ENCODE data around the gene CHD6.

GRCh38 chr20:41547221-41547620 lies 71.0 kb downstream of the CHD6 start:
- TF ChIP-seq, protein P1, sequence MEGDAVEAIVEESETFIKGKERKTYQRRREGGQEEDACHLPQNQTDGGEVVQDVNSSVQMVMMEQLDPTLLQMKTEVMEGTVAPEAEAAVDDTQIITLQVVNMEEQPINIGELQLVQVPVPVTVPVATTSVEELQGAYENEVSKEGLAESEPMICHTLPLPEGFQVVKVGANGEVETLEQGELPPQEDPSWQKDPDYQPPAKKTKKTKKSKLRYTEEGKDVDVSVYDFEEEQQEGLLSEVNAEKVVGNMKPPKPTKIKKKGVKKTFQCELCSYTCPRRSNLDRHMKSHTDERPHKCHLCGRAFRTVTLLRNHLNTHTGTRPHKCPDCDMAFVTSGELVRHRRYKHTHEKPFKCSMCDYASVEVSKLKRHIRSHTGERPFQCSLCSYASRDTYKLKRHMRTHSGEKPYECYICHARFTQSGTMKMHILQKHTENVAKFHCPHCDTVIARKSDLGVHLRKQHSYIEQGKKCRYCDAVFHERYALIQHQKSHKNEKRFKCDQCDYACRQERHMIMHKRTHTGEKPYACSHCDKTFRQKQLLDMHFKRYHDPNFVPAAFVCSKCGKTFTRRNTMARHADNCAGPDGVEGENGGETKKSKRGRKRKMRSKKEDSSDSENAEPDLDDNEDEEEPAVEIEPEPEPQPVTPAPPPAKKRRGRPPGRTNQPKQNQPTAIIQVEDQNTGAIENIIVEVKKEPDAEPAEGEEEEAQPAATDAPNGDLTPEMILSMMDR (IDR thresholded peaks at IDR 0.05; ENCODE audit: low read depth, low read length, missing input control) = no peak
- TF ChIP-seq GABPA (IDR thresholded peaks at IDR 0.05 in 1 of 2, conservative IDR thresholded peaks at IDR 0.05 in 1 of 2) (no peak), HNF4A (conservative IDR thresholded peaks at IDR 0.05) (no peak), EGR1 (IDR thresholded peaks at IDR 0.05; ENCODE audit: low read depth in 2 of 2) (no peak), SP1 (IDR thresholded peaks at IDR 0.05) (no peak), JUND (IDR thresholded peaks at IDR 0.05) (no peak), ATF3 (IDR thresholded peaks at IDR 0.05) (no peak), FOXA1 (IDR thresholded peaks at IDR 0.05) (no peak)
- TF ChIP-seq, protein P2, sequence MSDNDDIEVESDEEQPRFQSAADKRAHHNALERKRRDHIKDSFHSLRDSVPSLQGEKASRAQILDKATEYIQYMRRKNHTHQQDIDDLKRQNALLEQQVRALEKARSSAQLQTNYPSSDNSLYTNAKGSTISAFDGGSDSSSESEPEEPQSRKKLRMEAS (IDR thresholded peaks at IDR 0.05) = no peak
- TF ChIP-seq, protein P3, sequence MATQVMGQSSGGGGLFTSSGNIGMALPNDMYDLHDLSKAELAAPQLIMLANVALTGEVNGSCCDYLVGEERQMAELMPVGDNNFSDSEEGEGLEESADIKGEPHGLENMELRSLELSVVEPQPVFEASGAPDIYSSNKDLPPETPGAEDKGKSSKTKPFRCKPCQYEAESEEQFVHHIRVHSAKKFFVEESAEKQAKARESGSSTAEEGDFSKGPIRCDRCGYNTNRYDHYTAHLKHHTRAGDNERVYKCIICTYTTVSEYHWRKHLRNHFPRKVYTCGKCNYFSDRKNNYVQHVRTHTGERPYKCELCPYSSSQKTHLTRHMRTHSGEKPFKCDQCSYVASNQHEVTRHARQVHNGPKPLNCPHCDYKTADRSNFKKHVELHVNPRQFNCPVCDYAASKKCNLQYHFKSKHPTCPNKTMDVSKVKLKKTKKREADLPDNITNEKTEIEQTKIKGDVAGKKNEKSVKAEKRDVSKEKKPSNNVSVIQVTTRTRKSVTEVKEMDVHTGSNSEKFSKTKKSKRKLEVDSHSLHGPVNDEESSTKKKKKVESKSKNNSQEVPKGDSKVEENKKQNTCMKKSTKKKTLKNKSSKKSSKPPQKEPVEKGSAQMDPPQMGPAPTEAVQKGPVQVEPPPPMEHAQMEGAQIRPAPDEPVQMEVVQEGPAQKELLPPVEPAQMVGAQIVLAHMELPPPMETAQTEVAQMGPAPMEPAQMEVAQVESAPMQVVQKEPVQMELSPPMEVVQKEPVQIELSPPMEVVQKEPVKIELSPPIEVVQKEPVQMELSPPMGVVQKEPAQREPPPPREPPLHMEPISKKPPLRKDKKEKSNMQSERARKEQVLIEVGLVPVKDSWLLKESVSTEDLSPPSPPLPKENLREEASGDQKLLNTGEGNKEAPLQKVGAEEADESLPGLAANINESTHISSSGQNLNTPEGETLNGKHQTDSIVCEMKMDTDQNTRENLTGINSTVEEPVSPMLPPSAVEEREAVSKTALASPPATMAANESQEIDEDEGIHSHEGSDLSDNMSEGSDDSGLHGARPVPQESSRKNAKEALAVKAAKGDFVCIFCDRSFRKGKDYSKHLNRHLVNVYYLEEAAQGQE (IDR thresholded peaks at IDR 0.05) = no peak

All from liver (tissue), 3 donors.